ENCODE data around the gene FANCI.

FANCI gene

GRCh38 chr15:89359471-89360293 lies 115.9 kb downstream of the FANCI start:
- DNase-seq (ENCODE audit: low read depth in 2 of 3, low spot score in 2 of 3), result no peak

GRCh38 chr15:89360294-89360971 lies 116.7 kb downstream of the FANCI start:
- no peak for DNase-seq (ENCODE audit: low read depth in 2 of 3, low spot score in 2 of 3)

GRCh38 chr15:89361451-89362202 lies 117.8 kb downstream of the FANCI start:
- DNase-seq (ENCODE audit: low read depth in 2 of 3, low spot score in 2 of 3), result no peak

DNA sequence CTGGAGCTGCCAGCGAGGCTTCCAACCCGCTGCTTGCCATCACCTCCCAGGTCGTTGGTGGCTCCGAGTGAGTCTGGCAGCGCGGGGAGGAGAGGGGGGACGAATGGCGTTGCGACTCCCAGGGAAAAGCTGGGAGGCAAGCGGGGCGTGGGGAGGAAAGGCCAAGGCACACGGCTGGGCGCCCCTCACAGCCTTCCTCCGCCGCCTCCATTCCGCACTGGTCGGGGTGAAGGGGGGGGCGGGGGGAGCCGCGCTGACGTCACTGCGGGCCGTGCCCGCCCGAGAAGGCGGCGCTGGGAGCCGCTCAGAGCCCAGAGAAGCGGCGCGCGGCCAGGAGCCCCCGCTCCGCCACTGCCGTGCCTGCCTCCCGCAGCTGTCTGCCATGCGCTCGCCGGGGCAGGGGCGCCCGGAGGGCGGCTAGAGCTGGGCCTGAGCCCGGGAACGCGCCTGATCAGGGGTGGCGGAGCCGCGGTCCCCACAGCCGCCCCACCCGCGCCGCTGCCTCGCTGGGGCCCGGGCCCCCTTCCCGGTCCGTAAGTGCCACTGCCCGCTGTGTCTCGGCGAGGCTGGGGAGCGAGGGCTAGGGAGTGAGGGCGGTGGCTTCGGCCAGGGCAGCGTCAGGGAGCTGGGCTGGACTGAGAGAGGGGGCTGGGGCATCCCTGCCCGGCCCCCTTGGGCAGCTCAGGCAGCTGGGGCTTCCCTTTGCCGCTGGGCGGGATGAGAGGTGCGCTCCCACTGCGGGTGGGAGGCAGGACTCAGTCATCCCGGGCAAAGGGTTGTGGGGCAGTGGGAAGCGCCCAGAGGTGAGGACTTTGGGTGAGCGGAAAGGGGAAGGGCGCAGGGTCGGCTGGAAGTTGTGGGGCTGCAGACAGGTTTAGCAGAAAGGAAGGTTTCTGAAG lies 118.7 kb downstream of the FANCI start:
- no peak for DNase-seq (ENCODE audit: low read depth in 2 of 3, low spot score in 2 of 3)

GRCh38 chr15:89363133-89363532 lies 119.4 kb downstream of the FANCI start:
- DNase-seq (ENCODE audit: low read depth in 2 of 3, low spot score in 2 of 3), result no peak

- no peak for DNase-seq (ENCODE audit: low read depth in 2 of 3, low spot score in 2 of 3)
Observed at GRCh38 chr15:89363770-89364169, 120.0 kb downstream of the FANCI start.

DNA sequence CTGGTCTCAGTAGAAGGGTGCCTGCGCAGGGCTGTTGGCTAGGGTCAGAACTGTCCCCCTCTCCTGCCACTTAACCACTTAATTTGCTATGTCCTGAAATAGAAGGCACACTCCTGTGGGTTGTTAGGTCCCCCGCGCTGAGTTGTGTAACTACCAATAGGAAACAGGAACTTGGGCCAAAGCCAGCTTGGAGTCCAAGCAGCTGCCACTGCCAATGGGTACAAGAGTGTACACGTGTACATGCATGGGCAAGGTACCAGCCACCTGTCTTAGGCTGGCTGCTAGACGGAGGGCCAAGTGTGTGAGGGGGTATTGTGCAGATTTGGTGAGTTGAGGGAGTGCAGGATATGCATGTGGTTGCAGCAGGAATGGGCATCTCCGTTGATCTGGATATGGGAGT lies 120.6 kb downstream of the FANCI start:
- no peak for DNase-seq (ENCODE audit: low read depth in 2 of 3, low spot score in 2 of 3)

GRCh38 chr15:89364741-89365450 lies 121.1 kb downstream of the FANCI start:
- DNase-seq (ENCODE audit: low read depth in 2 of 3, low spot score in 2 of 3), result no peak

- DNase-seq (ENCODE audit: low read depth in 2 of 3, low spot score in 2 of 3), result no peak
Observed at GRCh38 chr15:89365462-89366065, 121.8 kb downstream of the FANCI start.

Data from activated CD8-positive, alpha-beta memory T cell treated with anti-CD3 and anti-CD28 coated beads for 48 hours (primary cell).